Gastroesophageal sphincter (tissue), 3 donors: Measurements from ENCODE around the gene RSKR.

ENCODE experiments used
- POLR2A ChIP-seq, 2 donors: fragments of 450-650 bp; IDR thresholded peaks; one replicate each; pipeline ENCODE4 v1.6.1; 2017; ENCODE audit warnings: antibody characterized with exemption in 2 of 2, mild to moderate bottlenecking in 2 of 2, moderate library complexity in 1 of 2
- TF ChIP-seq, protein P1 (sequence below), 4 experiments: fragments of 200-600 bp in 2 of 4; fragments of 450-650 bp in 2 of 4; sonication (generic) in 1 of 4; IDR thresholded peaks; one replicate each; pipeline ENCODE4 v1.5.1; 2017 to 2019; ENCODE audit warnings: antibody characterized with exemption in 4 of 4, mild to moderate bottlenecking in 2 of 4, moderate library complexity in 2 of 4

DNA sequence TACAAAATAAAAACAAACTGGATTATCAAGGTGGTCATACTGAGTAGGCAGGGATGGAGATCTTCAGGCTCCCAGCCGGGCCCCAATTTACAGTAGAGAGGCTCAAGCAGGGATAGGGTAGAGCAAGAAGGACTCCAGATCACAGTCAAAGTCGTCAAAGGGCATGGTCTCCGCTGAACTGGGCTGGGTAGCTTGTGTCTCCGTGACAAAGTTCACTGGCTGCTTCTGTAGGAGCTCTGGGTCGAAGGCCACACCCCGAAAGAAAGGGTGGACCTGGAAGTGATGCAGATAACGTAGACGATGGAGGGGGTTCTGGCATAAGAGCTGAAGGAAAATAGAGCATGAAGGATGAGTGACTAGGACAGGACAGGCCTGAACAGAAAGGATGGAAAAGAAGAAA, 3.6 kb downstream of the RSKR start:
- TF ChIP-seq, protein P1, sequence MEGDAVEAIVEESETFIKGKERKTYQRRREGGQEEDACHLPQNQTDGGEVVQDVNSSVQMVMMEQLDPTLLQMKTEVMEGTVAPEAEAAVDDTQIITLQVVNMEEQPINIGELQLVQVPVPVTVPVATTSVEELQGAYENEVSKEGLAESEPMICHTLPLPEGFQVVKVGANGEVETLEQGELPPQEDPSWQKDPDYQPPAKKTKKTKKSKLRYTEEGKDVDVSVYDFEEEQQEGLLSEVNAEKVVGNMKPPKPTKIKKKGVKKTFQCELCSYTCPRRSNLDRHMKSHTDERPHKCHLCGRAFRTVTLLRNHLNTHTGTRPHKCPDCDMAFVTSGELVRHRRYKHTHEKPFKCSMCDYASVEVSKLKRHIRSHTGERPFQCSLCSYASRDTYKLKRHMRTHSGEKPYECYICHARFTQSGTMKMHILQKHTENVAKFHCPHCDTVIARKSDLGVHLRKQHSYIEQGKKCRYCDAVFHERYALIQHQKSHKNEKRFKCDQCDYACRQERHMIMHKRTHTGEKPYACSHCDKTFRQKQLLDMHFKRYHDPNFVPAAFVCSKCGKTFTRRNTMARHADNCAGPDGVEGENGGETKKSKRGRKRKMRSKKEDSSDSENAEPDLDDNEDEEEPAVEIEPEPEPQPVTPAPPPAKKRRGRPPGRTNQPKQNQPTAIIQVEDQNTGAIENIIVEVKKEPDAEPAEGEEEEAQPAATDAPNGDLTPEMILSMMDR (IDR thresholded peaks at IDR 0.05) = no peak
- TF ChIP-seq POLR2A (IDR thresholded peaks at IDR 0.05) = no peak
